NCI-H82 treated with DMSO at 0.1 percent for 48 hours (cell line): ENCODE measurements around the gene TMEM204.
A peak's percentile ranks its signal among the peaks of the same experiment; 100 is the strongest.

Experiments used
- DNase-seq: peaks from one replicate; lab custom pipeline; 2025; ENCODE audit not compliant: unreplicated experiment; lab: John Stamatoyannopoulos, UW

The TMEM204 gene

DNA sequence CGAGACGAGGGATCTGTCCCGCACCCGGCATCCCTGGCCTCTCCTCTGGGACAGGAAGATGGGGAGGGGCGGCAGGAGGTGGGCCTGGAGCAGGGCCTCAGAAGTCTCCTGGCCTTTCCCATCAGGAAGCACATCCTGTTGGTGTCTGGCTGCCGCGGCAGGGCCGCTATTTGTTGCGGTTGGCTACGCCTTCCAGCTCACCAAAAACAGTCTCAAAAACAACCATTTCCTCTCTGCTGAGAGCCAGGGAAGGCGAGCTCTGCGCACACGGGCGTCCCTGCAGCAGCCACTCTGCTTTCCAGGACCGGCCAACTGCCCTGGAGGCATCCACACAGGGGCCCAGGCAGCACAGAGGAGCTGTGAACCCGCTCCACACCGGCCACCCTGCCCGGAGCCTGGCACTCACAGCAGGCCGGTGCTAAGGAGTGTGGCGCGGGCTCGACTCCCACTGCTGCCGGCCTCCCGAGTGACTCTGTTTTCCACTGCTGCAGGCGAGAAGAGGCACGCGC lies at the start of gene TMEM204:
TSS of gene TMEM204 (plus strand) at position 224 of the 509 bp plus-strand sequence. CDS start 610 bp downstream, outside the sequence.
- DNase-seq: no peak

DNA sequence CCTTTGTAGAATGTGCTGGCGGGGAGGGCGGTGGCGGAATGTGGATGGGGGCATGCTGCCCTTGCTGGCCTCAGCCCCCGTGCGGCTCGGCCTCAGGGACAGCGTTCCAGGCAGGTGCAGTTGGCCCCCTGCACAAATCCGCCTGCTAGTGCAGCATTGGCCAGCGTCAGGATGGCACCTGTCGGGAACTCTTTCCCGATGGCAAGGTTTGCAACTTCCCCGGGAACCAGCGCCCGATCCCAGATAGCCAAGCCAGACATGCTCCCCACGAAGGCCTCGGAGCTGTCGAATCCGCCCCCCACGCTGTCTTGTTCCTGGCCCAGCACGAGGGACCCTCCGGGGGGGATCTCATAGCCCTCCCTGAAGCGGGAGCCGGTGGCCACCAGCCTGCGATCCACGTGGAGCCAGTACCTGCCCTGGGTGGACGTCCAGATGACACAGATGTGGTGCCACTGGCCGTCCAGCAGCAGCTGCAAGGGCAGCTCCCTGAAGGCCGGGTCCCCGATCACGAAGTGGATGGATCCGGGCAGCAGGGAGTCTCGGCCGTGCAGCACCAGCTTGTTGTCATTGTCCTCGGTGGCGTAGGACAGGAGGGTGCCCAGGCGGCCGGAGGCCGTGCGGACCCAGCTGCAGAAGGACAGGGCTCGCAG lies 47.5 kb upstream of the TMEM204 start:
- DNase-seq: no peak

DNA sequence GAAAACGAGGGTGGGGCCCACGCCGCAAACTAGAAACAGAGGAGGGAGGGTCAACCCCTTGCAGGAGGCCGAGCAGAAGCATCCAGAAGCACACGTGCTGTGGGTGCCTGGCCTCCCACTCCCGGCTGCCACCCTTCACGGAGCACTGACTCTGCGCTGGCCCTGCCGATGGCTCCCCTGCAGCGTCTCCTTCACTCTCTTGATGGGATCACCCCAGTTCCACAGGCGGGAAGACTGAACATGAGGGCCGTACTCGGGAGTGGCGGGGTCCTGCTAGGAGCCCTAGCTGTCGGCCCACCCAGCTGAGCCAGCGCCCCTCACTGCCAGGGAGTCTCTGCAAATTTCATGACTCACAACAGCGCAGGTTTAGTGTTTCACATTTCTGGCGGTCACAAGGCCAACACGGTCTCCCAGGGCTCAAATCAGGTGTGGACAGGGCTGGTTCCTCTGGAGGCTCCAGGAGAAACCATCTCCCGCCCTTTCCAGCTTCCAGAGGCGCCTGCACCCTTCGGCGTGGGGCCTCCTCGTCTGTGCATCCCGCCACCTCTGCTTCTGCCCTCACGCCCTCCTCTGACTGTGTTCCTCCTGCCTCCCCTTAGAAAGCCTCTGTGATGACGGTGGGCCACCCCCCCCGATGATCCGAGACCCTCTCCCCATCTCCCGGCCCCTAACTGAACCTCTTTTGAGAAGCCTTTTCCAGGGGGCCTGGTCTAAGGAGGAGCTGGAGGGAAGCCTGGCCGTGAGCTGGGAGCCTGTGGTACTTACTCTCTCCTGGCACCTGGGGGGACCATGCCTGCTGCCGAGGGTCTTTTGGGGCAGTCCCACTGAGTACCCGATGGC lies 46.7 kb upstream of the TMEM204 start:
- DNase-seq: no peak

DNA sequence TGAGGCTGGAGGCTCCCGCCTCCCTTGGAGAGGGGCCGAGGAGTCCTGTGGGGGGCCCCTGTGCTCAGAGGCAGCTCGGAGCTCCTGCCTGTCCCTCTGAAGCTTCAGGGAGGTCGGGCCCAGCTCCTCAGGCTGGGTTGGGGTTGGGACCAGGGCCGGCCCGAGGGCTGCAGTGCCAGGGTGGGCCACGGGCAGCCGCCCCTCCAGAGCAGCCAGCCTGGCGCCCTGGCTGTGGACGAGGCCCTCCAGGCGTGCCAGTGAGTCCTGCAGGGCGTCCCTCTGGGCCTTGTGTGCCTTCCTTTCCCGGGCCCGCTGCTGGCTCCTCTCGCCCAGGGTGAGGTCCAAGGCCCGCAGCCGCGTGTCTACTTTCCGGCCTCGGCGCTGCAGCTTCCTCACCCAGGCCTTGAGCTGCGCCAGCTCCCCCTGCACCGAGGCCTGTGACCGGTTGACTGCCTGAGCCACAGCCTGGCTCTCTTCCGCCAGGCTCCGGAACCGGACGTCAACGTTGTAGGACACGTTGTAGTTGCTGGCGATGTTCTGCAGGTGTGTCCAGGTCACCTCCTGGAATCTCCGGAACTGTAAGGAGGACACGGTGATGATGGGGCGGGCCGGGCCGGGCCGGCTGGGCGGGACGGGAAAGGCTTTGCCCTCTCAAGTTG lies 45.9 kb upstream of the TMEM204 start:
- DNase-seq: no peak

DNA sequence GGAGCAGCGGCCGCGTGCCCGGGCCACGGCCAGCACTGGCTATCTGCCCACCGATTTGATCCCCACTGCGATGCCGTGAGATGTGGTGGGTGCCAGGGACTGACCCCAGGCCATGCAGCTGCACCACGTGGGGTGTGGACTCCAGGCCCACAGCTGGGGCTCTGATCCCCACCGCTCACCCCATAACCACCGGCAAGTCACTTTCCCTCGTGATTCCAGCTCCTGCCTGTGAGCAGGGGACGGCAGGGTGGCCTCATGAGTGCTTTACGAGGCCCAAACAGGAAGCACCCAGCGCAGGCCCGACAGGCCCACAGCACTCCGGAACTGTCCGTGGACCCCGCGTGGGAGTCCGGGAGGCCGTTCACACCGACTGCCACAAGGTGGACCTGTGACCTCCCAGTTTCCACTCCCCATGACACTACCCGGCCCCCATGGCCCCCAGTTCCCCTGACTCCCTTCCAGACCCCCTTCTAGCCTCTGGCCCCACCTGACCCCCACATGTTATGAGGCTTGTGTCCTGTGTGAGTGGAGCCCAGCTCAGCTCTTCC lies 45.3 kb upstream of the TMEM204 start:
- no peak for DNase-seq

DNA sequence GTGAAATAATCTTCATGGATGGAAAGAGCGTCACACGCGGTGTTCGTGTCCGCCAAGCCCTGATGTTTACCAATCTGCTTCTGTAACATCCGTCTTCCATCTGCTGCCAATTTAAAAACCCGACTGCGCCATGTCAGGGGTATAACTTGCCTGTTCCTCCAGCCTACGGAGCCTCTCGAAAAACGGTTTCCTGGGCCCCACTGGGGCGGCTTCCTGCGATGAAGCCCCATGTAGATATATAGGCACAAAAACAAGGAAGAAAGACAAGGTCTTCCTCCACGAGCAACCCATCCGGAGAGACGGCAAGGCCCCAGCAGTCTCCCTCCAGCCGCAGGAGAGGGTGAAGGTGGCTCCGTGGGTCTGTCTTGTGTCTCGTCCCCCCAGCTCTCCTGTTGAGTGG lies 44.8 kb upstream of the TMEM204 start, which contains the start of gene PTX4:
TSS of gene PTX4 (minus strand) at position 326 of the 400 bp plus-strand sequence. CDS start at position 291, 35 bp downstream.
- no peak for DNase-seq

DNA sequence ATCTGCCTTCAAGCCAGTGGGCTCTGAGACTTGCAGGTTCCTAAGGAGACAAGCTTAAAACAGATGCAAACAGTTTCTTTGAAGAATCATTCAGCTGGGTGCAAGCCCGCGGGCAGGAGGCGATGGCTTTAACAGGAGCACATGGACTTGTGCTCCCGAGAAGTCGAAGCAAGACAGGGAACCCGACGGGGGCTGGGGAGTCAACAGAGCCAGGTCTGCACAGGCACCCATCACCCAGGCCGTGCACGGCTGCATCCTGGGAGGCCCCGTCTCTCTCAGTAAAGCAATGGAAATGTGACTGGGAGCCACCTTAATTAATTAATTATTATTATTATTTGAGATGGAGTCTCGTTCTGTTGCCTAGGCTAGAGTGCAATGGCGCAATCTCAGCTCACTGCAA lies 44.4 kb upstream of the TMEM204 start:
- no peak for DNase-seq

DNA sequence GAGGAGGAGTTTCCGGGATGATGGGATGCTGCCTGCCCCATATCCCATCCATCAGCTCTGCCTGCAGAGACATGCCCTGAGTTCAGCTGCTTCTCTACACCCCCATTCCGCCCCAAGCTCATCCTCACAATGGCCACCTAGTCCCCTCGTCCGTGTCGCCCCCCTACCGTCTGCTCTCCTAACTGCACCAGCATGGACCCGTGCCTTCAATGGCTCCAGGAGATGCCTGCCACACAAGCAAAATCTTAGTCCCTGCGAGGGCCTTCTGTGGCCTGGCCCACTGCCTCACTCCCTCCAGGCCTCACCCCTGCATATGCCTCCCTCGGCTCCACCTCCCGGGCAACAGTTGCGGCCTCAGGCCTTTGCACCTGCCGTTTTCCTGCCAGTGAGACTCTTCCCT lies 42.1 kb upstream of the TMEM204 start:
- DNase-seq: no peak

DNA sequence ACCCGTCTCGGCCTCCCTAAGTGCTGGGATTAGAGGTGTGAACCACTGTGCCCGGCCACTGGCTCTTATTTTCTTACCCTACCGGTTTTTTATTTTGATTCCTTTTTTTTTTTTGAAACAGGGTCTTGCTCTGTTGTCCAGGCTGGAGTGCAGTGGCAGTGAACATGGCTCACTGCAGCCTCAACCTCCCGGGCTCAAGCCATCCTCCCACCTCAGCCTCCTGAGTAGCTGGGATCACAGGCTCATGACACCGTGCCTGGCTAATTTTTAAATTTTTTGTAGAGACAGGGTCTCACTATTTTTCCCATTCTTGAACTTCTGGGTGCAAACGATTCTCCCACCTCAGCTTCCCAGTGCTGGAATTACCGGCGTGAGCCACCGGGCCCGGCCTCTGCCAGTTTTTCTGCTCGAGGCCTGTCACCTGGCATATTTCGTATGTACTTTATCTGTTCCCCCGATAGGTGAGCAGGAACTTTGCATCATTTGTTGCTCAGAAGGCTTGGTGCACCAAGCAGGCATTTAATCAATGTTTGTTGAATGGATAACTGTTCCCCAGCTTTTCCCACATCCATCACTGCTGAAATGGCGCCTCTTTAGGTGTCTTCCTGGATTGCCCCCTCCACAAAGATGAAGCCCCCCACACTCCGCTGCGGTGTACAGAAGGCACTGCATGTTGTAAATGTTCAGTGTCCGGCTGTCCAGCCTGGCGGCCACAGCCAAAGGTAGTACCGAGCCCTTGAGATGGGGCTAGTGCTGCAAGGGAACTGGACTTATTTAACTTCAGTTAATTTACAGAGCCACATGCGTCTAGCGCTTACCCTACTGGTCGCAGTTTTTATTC lies 41.2 kb upstream of the TMEM204 start:
- DNase-seq: no peak

DNA sequence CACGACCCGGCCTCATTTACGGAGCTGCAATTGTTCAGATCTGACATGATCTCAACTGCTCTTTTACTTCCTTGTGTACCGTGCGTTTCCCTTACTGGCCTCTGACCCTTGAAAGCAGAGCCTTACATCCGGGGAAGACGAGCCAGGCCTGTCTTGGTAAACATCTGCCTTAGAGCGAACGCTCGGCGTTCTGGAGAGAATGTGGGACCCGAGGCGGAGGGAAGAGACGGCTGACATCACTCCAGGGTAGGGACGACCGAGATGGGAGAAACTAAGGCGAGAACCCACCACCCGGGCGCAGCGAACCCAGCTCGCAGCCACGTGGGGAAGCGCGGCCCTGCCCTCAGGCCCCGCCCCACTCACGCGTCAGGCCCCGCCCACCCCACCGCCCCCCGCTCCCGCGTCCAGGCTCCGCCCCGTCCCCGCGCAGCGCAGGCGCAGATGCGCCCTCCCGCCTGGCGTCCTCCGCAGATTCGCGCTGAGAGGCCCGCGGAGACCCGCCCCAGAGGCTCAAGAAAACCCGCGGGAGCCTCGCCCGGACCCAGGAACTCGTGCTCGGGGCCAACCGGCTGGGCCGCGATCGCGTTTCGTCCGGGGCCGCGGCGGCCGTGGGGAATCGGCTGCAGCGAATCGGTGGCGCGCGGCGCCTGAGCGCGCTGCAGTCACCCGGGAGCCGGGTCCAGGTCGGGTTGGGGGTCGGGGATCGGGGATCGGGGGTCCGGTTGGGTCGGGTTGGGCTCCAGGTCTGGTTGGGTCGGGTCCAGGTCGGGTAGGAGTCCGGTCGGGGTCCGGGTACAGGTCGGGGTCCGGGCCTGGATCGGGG lies 40.3 kb upstream of the TMEM204 start, which contains the start of gene TELO2:
TSS of gene TELO2 (plus strand) at position 438 of the 823 bp plus-strand sequence. CDS start 922 bp downstream, outside the sequence.
- peak; percentile 17 for DNase-seq

DNA sequence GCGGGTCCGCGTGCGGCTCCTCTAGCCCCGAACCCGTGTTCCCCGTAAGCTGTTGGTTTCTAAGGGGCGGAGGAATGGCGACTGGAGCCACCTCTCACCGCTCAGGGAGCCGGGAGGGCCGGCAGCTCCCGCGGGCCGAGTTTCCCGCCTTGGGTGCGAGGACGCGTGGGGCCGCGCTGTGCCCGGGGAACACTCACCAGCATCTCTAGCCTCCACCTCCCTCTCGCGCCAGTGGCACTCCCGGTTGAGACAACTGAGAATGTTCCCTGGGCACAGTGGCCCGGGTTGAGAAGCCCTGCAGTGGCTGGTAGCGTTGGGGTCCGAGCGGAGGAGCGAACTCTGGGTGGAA lies 39.7 kb upstream of the TMEM204 start:
- DNase-seq: no peak

DNA sequence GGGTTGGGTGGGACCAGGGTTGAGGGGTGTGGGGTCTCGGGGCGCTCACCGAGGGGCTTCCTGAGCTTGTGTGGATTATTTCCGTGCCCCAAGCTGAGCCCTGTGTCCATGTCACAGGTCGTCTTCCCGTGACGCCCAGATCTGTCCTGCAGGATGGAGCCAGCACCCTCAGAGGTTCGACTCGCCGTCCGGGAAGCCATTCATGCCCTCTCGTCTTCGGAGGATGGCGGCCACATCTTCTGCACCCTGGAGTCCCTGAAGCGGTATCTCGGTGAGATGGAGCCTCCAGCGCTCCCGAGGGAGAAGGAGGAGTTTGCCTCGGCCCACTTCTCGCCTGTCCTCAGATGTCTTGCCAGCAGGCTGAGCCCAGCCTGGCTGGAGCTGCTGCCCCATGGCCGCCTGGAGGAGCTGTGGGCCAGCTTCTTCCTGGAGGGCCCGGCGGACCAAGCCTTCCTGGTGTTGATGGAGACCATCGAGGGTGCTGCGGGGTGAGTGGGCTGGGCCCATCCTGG lies 39.3 kb upstream of the TMEM204 start:
- DNase-seq: no peak

DNA sequence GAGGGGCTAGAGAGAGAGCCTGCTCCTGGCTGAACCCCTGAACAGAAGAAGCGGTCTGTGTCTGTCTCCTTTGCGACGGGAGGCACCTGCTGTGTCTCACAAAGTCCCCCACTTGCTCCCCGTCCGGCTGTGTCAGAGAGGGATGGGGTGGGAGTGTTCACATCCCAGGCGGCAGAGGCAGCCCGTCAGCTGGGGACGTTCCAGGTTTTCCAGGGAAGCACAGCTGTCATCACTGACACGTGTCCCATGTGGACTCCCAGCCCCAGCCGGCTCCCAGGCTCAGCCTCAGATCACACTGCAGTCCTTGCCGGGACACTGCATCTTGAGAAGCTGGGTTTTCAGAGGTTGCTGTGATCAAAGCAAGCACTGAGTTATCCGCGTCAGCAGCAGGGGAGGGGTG lies 38.8 kb upstream of the TMEM204 start:
- no peak for DNase-seq

DNA sequence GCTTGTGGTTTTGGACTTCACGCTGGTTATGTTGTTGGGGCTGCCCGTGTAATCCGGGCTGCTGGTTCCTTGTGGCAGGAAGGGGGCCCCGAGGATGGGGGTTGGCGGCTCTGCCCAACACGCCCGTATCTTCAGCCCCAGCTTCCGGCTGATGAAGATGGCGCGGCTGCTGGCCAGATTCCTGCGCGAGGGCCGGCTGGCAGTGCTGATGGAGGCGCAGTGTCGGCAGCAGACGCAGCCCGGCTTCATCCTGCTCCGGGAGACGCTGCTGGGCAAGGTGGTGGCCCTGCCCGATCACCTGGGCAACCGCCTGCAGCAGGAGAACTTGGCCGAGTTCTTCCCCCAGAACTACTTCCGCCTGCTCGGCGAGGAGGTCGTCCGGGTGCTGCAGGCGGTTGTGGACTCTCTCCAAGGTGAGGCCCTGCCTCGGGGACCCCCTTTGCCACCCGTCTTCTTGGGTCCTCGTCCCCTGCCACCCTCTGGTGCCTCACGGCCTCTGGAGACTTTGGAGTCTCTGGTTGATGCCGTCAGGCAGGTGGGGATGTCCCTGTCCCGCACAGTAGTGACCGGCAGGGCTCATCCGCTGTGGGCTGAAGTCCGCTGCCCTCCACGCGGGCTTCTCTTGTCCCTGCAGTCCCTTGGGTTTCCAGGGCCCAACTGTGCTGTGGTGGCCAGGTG lies 38.1 kb upstream of the TMEM204 start:
- no peak for DNase-seq

DNA sequence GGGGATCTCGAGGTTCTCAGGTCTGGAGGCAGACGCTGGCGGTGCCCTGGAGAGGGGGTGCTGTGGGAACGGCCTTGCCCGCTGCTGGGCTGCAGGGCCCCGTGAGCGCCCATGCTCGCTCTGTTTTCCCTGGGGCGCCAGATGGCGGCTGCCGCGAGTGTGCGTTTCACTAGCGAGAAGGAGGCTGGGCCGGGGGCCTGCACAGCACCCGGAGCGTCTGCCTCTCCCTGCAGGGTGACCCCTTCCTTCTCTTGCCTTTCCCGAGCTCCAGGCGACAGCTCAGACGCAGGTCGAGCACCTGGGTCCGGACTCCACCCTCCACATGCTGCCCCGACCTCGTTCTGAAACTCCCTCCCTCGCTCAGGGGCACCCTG lies 37.6 kb upstream of the TMEM204 start:
- no peak for DNase-seq

DNA sequence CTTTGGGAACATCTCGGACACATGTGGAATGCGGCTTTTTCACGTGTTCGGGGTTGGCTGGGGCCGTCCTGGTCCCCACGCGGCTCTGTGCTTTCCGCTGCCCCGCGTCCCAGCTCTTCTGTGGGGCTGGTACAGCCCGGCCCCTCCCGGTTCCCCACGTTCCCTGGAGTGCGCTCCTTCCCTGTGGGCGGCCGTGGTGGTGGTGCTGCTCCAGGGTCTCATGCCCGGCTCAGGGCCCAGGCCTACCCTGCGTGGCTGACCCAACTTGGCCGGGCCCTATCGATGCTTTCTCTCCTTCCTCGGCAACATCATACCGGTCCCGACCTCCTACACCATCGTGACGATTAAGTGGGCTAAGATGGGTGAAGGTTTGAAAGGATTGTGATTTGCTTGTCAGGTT lies 37.0 kb upstream of the TMEM204 start:
- DNase-seq: no peak

DNA sequence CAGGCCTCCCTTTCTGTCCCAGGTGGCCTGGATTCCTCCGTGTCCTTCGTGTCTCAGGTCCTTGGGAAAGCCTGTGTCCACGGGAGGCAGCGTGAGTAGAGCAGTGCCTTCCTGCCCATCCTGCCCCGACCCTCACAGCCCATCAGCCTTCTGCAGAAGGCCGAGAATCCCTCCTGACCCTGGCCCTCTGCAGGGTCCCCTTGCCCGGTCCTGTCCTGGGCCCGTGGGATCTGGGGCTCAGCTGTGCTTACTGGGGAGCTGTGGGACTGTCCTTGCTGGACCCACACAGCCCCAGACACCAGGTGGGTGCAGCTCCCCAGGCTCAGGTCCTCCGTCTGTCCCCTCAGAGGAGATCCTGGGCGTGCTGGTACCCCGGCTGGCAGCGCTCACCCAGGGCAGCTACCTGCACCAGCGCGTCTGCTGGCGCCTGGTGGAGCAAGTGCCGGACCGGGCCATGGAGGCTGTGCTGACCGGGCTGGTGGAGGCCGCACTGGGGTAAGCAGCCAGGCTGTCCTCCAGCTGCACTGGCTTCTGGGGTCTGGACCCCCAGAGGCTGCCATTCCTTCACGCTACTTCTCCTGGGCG lies 36.4 kb upstream of the TMEM204 start:
- DNase-seq: no peak

DNA sequence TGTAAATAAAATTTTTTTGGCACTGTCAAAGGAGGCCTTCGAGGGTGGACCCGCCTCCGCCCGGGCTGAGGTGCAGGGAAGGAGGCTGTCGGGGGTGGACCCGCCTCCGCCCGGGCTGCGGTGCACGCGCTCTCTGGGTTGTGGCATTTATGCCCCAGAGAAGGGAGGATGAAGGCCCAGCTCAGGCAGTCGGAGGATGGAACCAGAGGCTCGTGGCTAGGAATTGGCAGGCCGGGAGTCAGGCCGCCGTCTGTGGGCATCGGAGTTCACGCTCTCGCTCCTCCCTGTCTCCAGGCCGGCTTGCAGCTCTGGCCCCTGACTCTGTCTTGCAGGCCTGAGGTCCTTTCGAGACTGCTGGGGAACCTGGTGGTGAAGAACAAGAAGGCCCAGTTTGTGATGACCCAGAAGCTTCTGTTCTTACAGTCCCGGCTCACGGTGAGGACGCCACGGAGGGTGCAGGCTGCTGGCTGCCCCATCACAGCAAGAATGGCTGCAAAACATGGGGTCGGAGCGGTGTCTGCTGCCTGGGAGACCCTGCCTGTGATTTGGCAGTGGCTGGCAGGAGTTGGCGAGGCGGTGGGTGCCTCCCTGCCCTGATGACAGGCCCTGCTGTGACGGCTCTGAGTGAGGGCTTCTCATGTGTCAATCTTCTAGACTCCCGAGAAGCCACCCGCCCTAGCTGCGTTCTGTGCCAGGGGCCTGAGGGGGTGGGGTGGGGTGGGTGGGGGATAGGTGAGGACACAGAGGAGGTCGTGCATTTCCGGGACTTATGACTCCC lies 34.4 kb upstream of the TMEM204 start:
- no peak for DNase-seq
